Sigmoid colon (tissue), 7 donors: ENCODE results near the gene GZF1. TPM values are rescaled to one million over a fixed set of nuclear protein-coding genes. Genes with fewer than 3 reads are reported as not detected.

Source experiments
- DNase-seq: peaks from one replicate; pipeline ENCODE4 v3.0.0-alpha.2; 2019
- H3K27ac ChIP-seq, 4 donors: fragments of 200-600 bp; sonication (generic); one replicate each; pipeline ENCODE4 v1.5.1; 2016 to 2019; ENCODE audit warnings: mild to moderate bottlenecking in 1 of 4
- H3K27me3 ChIP-seq, 3 donors: fragments of 200-600 bp; sonication (generic); one replicate each; pipeline ENCODE4 v1.5.1; 2019; ENCODE audit warnings: mild to moderate bottlenecking in 1 of 3
- H3K36me3 ChIP-seq, 4 donors: fragments of 200-600 bp; sonication (generic); one replicate each; pipeline ENCODE4 v1.5.1; 2016 to 2019
- H3K4me1 ChIP-seq, 4 donors: fragments of 200-600 bp; sonication (generic); one replicate each; pipeline ENCODE4 v1.5.1; 2017 to 2019
- H3K4me3 ChIP-seq, 4 donors: fragments of 200-600 bp; sonication (generic); one replicate each; pipeline ENCODE4 v1.5.1; 2017 to 2019; ENCODE audit warnings: mild to moderate bottlenecking in 2 of 4, moderate library complexity in 1 of 4
- H3K9me3 ChIP-seq, 4 donors: fragments of 200-600 bp in 3 of 4; sonication (generic) in 3 of 4; one replicate each; pipeline versions ENCODE4 v1.5.1 to v1.6.1; 2013 to 2019
- EP300 ChIP-seq, 4 donors: sonication (generic); formaldehyde crosslinking; IDR thresholded peaks; one replicate each; pipeline ENCODE4 v1.6.1; 2017; ENCODE audit warnings: antibody characterized with exemption in 4 of 4
- POLR2A ChIP-seq, 2 donors: fragments of 450-650 bp; IDR thresholded peaks; one replicate each; pipeline ENCODE4 v1.6.1; 2016; ENCODE audit warnings: antibody characterized with exemption in 2 of 2, mild to moderate bottlenecking in 2 of 2, moderate library complexity in 2 of 2
- POLR2AphosphoS5 ChIP-seq, 4 donors: sonication (generic); formaldehyde crosslinking; IDR thresholded peaks; one replicate each; pipeline ENCODE4 v1.6.1; 2017; ENCODE audit warnings: antibody characterized with exemption in 4 of 4
- WGBS, 2 donors: extraction: QIAGEN DNeasy Blood & Tissue Kit; methylation state at CpG; one replicate each; pipeline ENCODE4 v1.1.7; 2013; 5-methylcytosine and 5-hydroxymethylcytosine counted together
- intact Hi-C: fragments of 100-400 bp; cut with DNase I; formaldehyde crosslinking; loops from one replicate; pipeline ENCODE4 v1.15.1; 2023
- polyA plus RNA-seq, 3 donors: library from polyadenylated mRNA; stranded (reverse); fragments of 200-250 nt; gene quantifications; one replicate each; pipeline ENCODE4 v1.2.3, GENCODE V29; 2013
- small RNA-seq, 3 donors: library from RNA; depleted of rRNA; stranded (forward); fragments of <200 nt; gene quantifications; one replicate each; pipeline ENCODE3, GENCODE V24; 2016
- total RNA-seq, 4 donors: library from RNA; depleted of rRNA; stranded (reverse); fragments of >200 nt; gene quantifications; one replicate each; pipeline ENCODE4 v1.1.0, GENCODE V29; 2016
- TF ChIP-seq, protein P1 (sequence below), 4 experiments: fragments of 450-650 bp in 3 of 4; fragments of 200-600 bp in 1 of 4; IDR thresholded peaks; one replicate each; pipeline ENCODE4 v1.5.1; 2016 to 2019; ENCODE audit warnings: antibody characterized with exemption in 4 of 4, mild to moderate bottlenecking in 3 of 4, moderate library complexity in 2 of 4
- donor health status: healthy with polysubstance abuse.
- donor health status: Bipolar disorder and iron deficiency.
- donor health status: healthy.

Gene GZF1
- total and polyA plus RNA-seq, 7 donors = 2.4 to 17.5 (median 13.0) TPM

- intact Hi-C loops = loop anchor here (1.0 kb wide), 2 partner anchors 58 to 71 kb away; partner anchors contain the start of gene NXT1
- Histone ChIP-seq H3K4me3 (peak within 1 kb of the TSS; percentile 95 to 98 (median 97)), H3K4me1 (peaks cover 0 to 37% (median 24%) of the 10 kb centered on the region in 4 donors), H3K9me3 (no peaks in the 10 kb centered on the region), H3K27ac (peak within 1 kb of the TSS; percentile 92 to 94 (median 92)), H3K27me3 (no peaks in the 10 kb centered on the region), H3K36me3 (no peaks in the 10 kb centered on the region)
- 0 to 1% methylated on average over 64 of the region's 64 CpGs for WGBS, 2 donors
- TF ChIP-seq POLR2A (IDR thresholded peaks at IDR 0.05) (peak; percentile 63 to 81), POLR2AphosphoS5 (IDR thresholded peaks at IDR 0.05) (peak; percentile 94 to 98 (median 98)), EP300 (IDR thresholded peaks at IDR 0.05) (no peak)
- TF ChIP-seq, protein P1, sequence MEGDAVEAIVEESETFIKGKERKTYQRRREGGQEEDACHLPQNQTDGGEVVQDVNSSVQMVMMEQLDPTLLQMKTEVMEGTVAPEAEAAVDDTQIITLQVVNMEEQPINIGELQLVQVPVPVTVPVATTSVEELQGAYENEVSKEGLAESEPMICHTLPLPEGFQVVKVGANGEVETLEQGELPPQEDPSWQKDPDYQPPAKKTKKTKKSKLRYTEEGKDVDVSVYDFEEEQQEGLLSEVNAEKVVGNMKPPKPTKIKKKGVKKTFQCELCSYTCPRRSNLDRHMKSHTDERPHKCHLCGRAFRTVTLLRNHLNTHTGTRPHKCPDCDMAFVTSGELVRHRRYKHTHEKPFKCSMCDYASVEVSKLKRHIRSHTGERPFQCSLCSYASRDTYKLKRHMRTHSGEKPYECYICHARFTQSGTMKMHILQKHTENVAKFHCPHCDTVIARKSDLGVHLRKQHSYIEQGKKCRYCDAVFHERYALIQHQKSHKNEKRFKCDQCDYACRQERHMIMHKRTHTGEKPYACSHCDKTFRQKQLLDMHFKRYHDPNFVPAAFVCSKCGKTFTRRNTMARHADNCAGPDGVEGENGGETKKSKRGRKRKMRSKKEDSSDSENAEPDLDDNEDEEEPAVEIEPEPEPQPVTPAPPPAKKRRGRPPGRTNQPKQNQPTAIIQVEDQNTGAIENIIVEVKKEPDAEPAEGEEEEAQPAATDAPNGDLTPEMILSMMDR (IDR thresholded peaks at IDR 0.05) = peak; percentile 53 to 69 (median 58)
- peak; percentile 96 for DNase-seq
Observed at GRCh38 chr20:23420943-23421931, 59.3 kb downstream of the GZF1 start, which contains the start of gene NAPB. Gene NAPB (minus strand): TSS chr20:23421488. CDS start chr20:23421402, 86 bp downstream.

Small RNA genes lying within 50 kb of the gene (small RNA-seq; reads per million reads assigned to genes)
- gene RNA5SP479 = 0 reads per million in 3 donors

Other genes starting within 250 kb of the GZF1 start
- gene NXT1, start 11.4 kb upstream of the GZF1 start, total RNA-seq = 10 to 100 TPM; 19.9 to 57.6 (median 29.3) TPM
- gene NXT1, start 11.4 kb upstream of the GZF1 start, polyA plus RNA-seq = 10 to 100 TPM in 2 of 3 donors, 1 to 10 TPM in 1; 8.1 to 22.3 (median 10.8) TPM
- 10 to 100 TPM; 14.4 to 22.9 (median 20.9) TPM for gene NAPB, start 59.3 kb downstream of the GZF1 start, total RNA-seq
- gene NAPB, start 59.3 kb downstream of the GZF1 start, polyA plus RNA-seq = 1 to 10 TPM; 3.9 to 6.4 (median 4.2) TPM
- gene CSTL1, start 77.5 kb downstream of the GZF1 start, total RNA-seq = not detected
- not detected for gene CSTL1, start 77.5 kb downstream of the GZF1 start, polyA plus RNA-seq
- gene CST11, start 90.7 kb downstream of the GZF1 start, total RNA-seq = not detected
- not detected for gene CST11, start 90.7 kb downstream of the GZF1 start, polyA plus RNA-seq
- gene CST8, start 128.9 kb downstream of the GZF1 start, total RNA-seq = not detected
- gene CST8, start 128.9 kb downstream of the GZF1 start, polyA plus RNA-seq = not detected
- not detected for gene CST9L, start 206.3 kb downstream of the GZF1 start, total RNA-seq
- gene CST9L, start 206.3 kb downstream of the GZF1 start, polyA plus RNA-seq = not detected
- gene CST9, start 243.7 kb downstream of the GZF1 start, total RNA-seq = not detected
- gene CST9, start 243.7 kb downstream of the GZF1 start, polyA plus RNA-seq = not detected